Keratinocyte (primary cell): Measurements from ENCODE around the gene POM121L2.

ENCODE experiments used
- CTCF ChIP-seq, 3 experiments: IDR thresholded peaks in 1 of 3; conservative IDR thresholded peaks in 1 of 3; optimal IDR thresholded peaks in 1 of 3; 2 replicates in 2 of 3; 3 replicates in 1 of 3; pipeline versions ENCODE3 to v1.5.1; 2011; ENCODE audit warnings: low read length in 3 of 3, mild to moderate bottlenecking in 3 of 3, moderate library complexity in 2 of 3, control low read depth in 1 of 3, inconsistent platforms in 1 of 3; ENCODE audit not compliant: insufficient read depth in 2 of 3; ENCODE audit errors: extremely low read depth in 1 of 3
- EZH2 ChIP-seq: IDR thresholded peaks from one replicate; pipeline ENCODE4 v1.6.1; 2012; ENCODE audit warnings: inconsistent platforms, mild to moderate bottlenecking, low read length, moderate library complexity

- no peak for TF ChIP-seq CTCF (optimal IDR thresholded peaks at IDR 0.05 in 1 of 3, IDR thresholded peaks at IDR 0.05 in 1 of 3, conservative IDR thresholded peaks at IDR 0.05 in 1 of 3; ENCODE audit: extremely low read depth in 1 of 3, insufficient read depth in 2 of 3, low read length in 3 of 3)
- TF ChIP-seq EZH2 = no peak
Measured at GRCh38 chr6:27296106-27296783, 15.8 kb downstream of the POM121L2 start.
